HepG2 (cell line): ENCODE measurements around the gene NOL4L. TPM values are rescaled to one million over a fixed set of nuclear protein-coding genes. Genes with fewer than 3 reads are reported as not detected.
A peak's percentile ranks its signal among the peaks of the same experiment; 100 is the strongest.

Experiments used
- CC2D1A ChIP-seq: sonication (generic); formaldehyde crosslinking; IDR thresholded peaks from 2 replicates; pipeline ENCODE4 v1.8.1; 2023; ENCODE audit warnings: mild to moderate bottlenecking, missing genetic modification reagents
- CEBPG ChIP-seq: IDR thresholded peaks from 2 replicates; pipeline ENCODE4 v1.6.1; 2016
- GTF2F1 ChIP-seq: fragments of 150-350 bp; IDR thresholded peaks from 2 replicates; pipeline ENCODE4 v1.6.1; 2014; ENCODE audit warnings: low read length
- HES4 ChIP-seq: sonication (generic); formaldehyde crosslinking; IDR thresholded peaks from 2 replicates; pipeline ENCODE4 v1.9.0; 2021; ENCODE audit warnings: mild to moderate bottlenecking, missing genetic modification reagents, borderline replicate concordance
- JARID2 ChIP-seq: sonication (generic); formaldehyde crosslinking; IDR thresholded peaks from 2 replicates; pipeline ENCODE4 v1.8.1; 2023; ENCODE audit warnings: missing genetic modification reagents, inconsistent platforms; ENCODE audit not compliant: insufficient replicate concordance
- KDM4B ChIP-seq: sonication (generic); formaldehyde crosslinking; IDR thresholded peaks from 2 replicates; pipeline ENCODE4 v1.4.0; 2020; ENCODE audit warnings: missing genetic modification reagents
- KLF11 ChIP-seq: IDR thresholded peaks from 2 replicates; pipeline ENCODE4 v1.6.1; 2016; ENCODE audit warnings: missing compliant biosample characterization
- KLF16 ChIP-seq, 2 experiments: sonication (generic) in 1 of 2; formaldehyde crosslinking in 1 of 2; IDR thresholded peaks; 2 replicates each; pipeline versions ENCODE4 v1.6.1 to v1.8.0; 2016 to 2023; ENCODE audit warnings: missing genetic modification reagents in 2 of 2, missing compliant biosample characterization in 1 of 2
- MED13 ChIP-seq: sonication (generic); formaldehyde crosslinking; IDR thresholded peaks from 2 replicates; pipeline ENCODE4 v1.5.0; 2020; ENCODE audit warnings: missing genetic modification reagents
- MYPOP ChIP-seq: sonication (generic); formaldehyde crosslinking; IDR thresholded peaks from 2 replicates; pipeline ENCODE4 v1.8.1; 2023; ENCODE audit warnings: mild to moderate bottlenecking, moderate library complexity, missing genetic modification reagents
- NCOA1 ChIP-seq: sonication (generic); formaldehyde crosslinking; IDR thresholded peaks from 2 replicates; pipeline ENCODE4 v1.9.0; 2021; ENCODE audit warnings: missing genetic modification reagents
- NFATC3 ChIP-seq: sonication (generic); formaldehyde crosslinking; IDR thresholded peaks from 2 replicates; pipeline ENCODE4 v1.5.1; 2020; ENCODE audit warnings: mild to moderate bottlenecking, missing genetic modification reagents
- NKX3-1 ChIP-seq: sonication (generic); formaldehyde crosslinking; IDR thresholded peaks from 2 replicates; pipeline ENCODE4 v1.5.0; 2020; ENCODE audit warnings: missing genetic modification reagents
- PBX3 ChIP-seq: sonication (generic); formaldehyde crosslinking; IDR thresholded peaks from 2 replicates; pipeline ENCODE4 v1.8.1; 2023; ENCODE audit warnings: missing genetic modification reagents, inconsistent platforms, borderline replicate concordance
- POLR2A ChIP-seq, 2 experiments: IDR thresholded peaks; 2 replicates each; pipeline ENCODE4 v1.6.1; 2011; ENCODE audit warnings: low read depth in 2 of 2, low read length in 2 of 2, mild to moderate bottlenecking in 1 of 2, moderate library complexity in 1 of 2; ENCODE audit not compliant: insufficient read depth in 1 of 2
- PREB ChIP-seq: sonication (generic); formaldehyde crosslinking; IDR thresholded peaks from 2 replicates; pipeline ENCODE4 v1.4.0; 2020; ENCODE audit warnings: missing genetic modification reagents
- RFX3 ChIP-seq: IDR thresholded peaks from 2 replicates; pipeline ENCODE4 v1.6.1; 2016; ENCODE audit warnings: missing biosample characterization, missing genetic modification reagents
- RNF2 ChIP-seq: fragments of 450-650 bp; conservative IDR thresholded peaks from 2 replicates; pipeline ENCODE4 v1.6.1; 2016; ENCODE audit warnings: low read depth
- RORA ChIP-seq: sonication (generic); formaldehyde crosslinking; IDR thresholded peaks from 2 replicates; pipeline ENCODE4 v1.5.0; 2020; ENCODE audit warnings: mild to moderate bottlenecking, missing genetic modification reagents, moderate library complexity
- ZBTB3 ChIP-seq: sonication (generic); formaldehyde crosslinking; IDR thresholded peaks from 2 replicates; pipeline ENCODE4 v1.4.0; 2020; ENCODE audit warnings: low read depth, mild to moderate bottlenecking, moderate library complexity, missing genetic modification reagents, borderline replicate concordance
- ZBTB42 ChIP-seq: sonication (generic); formaldehyde crosslinking; IDR thresholded peaks from 2 replicates; pipeline ENCODE4 v1.5.0; 2020; ENCODE audit warnings: mild to moderate bottlenecking, missing genetic modification reagents
- ZBTB44 ChIP-seq: sonication (generic); formaldehyde crosslinking; IDR thresholded peaks from 2 replicates; pipeline ENCODE4 v1.4.0; 2020; ENCODE audit warnings: missing genetic modification reagents
- ZBTB46 ChIP-seq: sonication (generic); formaldehyde crosslinking; IDR thresholded peaks from 2 replicates; pipeline ENCODE4 v1.4.0; 2020; ENCODE audit warnings: mild to moderate bottlenecking, missing genetic modification reagents, borderline replicate concordance
- ZNF224 ChIP-seq: sonication (generic); formaldehyde crosslinking; IDR thresholded peaks from 2 replicates; pipeline ENCODE4 v1.5.0; 2020; ENCODE audit warnings: mild to moderate bottlenecking, missing genetic modification reagents
- ZNF761 ChIP-seq: sonication (generic); formaldehyde crosslinking; conservative IDR thresholded peaks from 2 replicates; pipeline ENCODE4 v1.4.0; 2020; ENCODE audit warnings: mild to moderate bottlenecking, missing genetic modification reagents
- ZNF841 ChIP-seq: sonication (generic); formaldehyde crosslinking; IDR thresholded peaks from 2 replicates; pipeline ENCODE4 v1.8.1; 2023; ENCODE audit warnings: missing genetic modification reagents, borderline replicate concordance
- polyA plus RNA-seq, 8 experiments: library from polyadenylated mRNA; depleted of rRNA in 3 of 8; stranded (reverse) in 7 of 8; unstranded in 1 of 8; fragments of >200 nt; fragmentation: Illumina TruSeq in 4 of 8; extraction: Trizol in 4 of 8; gene quantifications; 2 replicates each; pipeline versions ENCODE4 v1.2.1 to v1.2.3, GENCODE V29; 2011 to 2016; ENCODE audit warnings: low read depth in 4 of 8, missing spikeins in 1 of 8, mixed read lengths in 1 of 8; ENCODE audit not compliant: insufficient read depth in 1 of 8
- total RNA-seq, 5 experiments: library from RNA; depleted of rRNA; stranded (reverse); fragments of >200 nt; fragmentation: Illumina TruSeq; extraction: Trizol; gene quantifications; 2 replicates each; pipeline ENCODE4 v1.2.3, GENCODE V29; 2016; ENCODE audit warnings: low read depth in 1 of 5

NOL4L gene
- total and polyA plus RNA-seq, 2 of the 13 experiments (the other 11 are each of a cell fraction or from before 2014, with no cell fraction given) = 16.6 to 35.4 TPM

GRCh38 chr20:32437391-32438074 is 147.6 kb downstream of the NOL4L start (continued):
- TF ChIP-seq ZBTB44 (CRISPR knock-in tag) = no peak
- no peak for TF ChIP-seq GTF2F1
- no peak for TF ChIP-seq KLF11
- TF ChIP-seq RFX3 (CRISPR knock-in tag) = no peak
- no peak for TF ChIP-seq HES4 (CRISPR knock-in tag)
- no peak for TF ChIP-seq NFATC3 (CRISPR knock-in tag)
- no peak for TF ChIP-seq ZBTB3 (CRISPR knock-in tag)
- TF ChIP-seq ZBTB46 (CRISPR knock-in tag) = no peak
- TF ChIP-seq ZNF841 (CRISPR knock-in tag) = no peak
- no peak for TF ChIP-seq RNF2
- peak in 1 of 2 experiments; percentile 53; a peak in 1 of 4 replicates for TF ChIP-seq KLF16 (CRISPR knock-in tag; IDR thresholded peaks at IDR 0.05)
- TF ChIP-seq PREB (CRISPR knock-in tag) = no peak
- TF ChIP-seq ZNF761 = no peak
- no peak for TF ChIP-seq MED13 (CRISPR knock-in tag)
- TF ChIP-seq RORA (CRISPR knock-in tag) = no peak
- no peak for TF ChIP-seq PBX3 (CRISPR knock-in tag)
- peak in 1 of 2 experiments; percentile 38; a peak in 2 of 4 replicates for TF ChIP-seq POLR2A (IDR thresholded peaks at IDR 0.05; ENCODE audit: insufficient read depth in 1 of 2, low read depth in 2 of 2, low read length in 2 of 2)
- 0 out of 2 replicates have a peak, but pooled peaks have one; percentile 12 for TF ChIP-seq MYPOP (CRISPR knock-in tag)
- peak; percentile 41; the same call in 1 of the 2 replicates for TF ChIP-seq KDM4B
- TF ChIP-seq JARID2 (CRISPR knock-in tag) = no peak
- peak; percentile 82 for TF ChIP-seq CEBPG
- TF ChIP-seq NKX3-1 = no peak
- no peak for TF ChIP-seq NCOA1 (CRISPR knock-in tag)
- TF ChIP-seq ZBTB42 (CRISPR knock-in tag) = no peak
- TF ChIP-seq ZNF224 (CRISPR knock-in tag) = no peak
- no peak for TF ChIP-seq CC2D1A (CRISPR knock-in tag)
